Central memory CD8-positive, alpha-beta T cell (primary cell): ENCODE data around the gene GNB2.
"Not testable (repeated sequence)": the region's sequence is repeated elsewhere in the genome, so short reads cannot be mapped to it uniquely, and the experiment has no call there.

Source experiments
- ATAC-seq: fragments of 150-1000 bp; cut with Tn5 transposase; replicated peaks from 2 replicates; pipeline ENCODE4 v1.10.0; 2022; ENCODE audit warnings: mild to moderate bottlenecking, moderate FRiP score, moderate number of reproducible peaks; ENCODE audit not compliant: poor library complexity, severe bottlenecking; ENCODE audit errors: extremely low read depth
- DNase-seq, 2 donors: peaks; one replicate each; pipeline ENCODE4 v3.0.0; 2021; ENCODE audit warnings: low spot score in 2 of 2
- H3K27ac Mint-ChIP-seq: one replicate; pipeline ENCODE4 v1.8.0; 2022; ENCODE audit warnings: low read depth, mild to moderate bottlenecking, moderate library complexity, mixed read lengths
- H3K27me3 Mint-ChIP-seq: one replicate; pipeline ENCODE4 v1.8.0; 2022; ENCODE audit warnings: mixed read lengths
- H3K36me3 Mint-ChIP-seq: one replicate; pipeline ENCODE4 v1.8.0; 2022; ENCODE audit warnings: mild to moderate bottlenecking, moderate library complexity, mixed read lengths; ENCODE audit not compliant: insufficient read depth
- H3K4me1 Mint-ChIP-seq: one replicate; pipeline ENCODE4 v1.8.0; 2022; ENCODE audit warnings: mixed read lengths
- H3K4me3 Mint-ChIP-seq: one replicate; pipeline ENCODE4 v1.8.0; 2022; ENCODE audit warnings: mild to moderate bottlenecking, moderate library complexity, mixed read lengths
- H3K9me3 Mint-ChIP-seq: one replicate; pipeline ENCODE4 v1.8.0; 2022; ENCODE audit warnings: mixed read lengths

The GNB2 gene

DNA sequence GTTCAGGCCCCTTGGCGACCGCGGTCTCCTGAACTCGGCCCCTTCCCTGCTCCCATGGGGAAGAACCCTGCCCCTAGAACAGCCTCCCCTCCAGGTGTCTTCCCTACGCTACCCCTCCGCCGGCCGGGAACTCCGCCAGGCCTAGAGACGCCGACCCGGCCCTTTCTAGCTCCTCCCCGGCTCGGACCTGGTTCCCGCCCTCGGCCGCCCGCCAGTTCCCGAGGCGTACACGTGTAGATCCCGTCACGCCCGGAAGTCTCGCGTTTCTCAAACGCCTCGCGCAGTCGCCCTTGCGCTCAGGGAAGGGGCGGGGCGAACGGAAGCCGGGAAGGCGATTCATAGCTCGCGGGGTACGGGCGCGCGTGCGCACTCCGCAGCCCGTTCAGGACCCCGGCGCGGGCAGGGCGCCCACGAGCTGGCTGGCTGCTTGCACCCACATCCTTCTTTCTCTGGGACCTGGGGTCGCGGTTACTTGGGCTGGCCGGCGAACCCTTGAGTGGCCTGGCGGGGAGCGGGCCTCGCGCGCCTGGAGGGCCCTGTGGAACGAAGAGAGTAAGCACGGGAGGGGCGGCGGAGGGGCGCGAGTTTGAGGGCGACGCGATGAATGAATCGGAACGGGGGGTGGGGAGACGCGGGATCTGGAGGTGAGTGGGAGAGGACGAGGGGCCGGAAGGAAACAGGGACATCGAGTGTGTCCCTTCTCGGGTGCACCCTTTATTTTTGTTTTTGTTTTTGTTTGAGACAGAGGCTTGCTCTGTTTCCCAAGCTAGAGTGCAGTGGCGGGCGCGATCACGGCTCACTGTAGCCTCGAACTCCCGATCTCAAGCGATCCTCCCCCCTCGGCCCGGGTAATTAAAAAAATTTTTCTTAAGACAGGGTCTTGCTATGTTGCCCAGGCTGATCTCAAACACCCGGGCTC, 32.5 kb downstream of the GNB2 start, which contains the start of gene POP7:
TSS of gene POP7 (plus strand) at position 369 of the 919 bp plus-strand sequence. CDS start 710 bp downstream, outside the sequence.
- peaks cover 21% of the 10 kb centered on the region for H3K4me1 Mint-ChIP-seq
- peak; percentile 94 to 96 for DNase-seq
- peak within 1 kb of the TSS; percentile 98 for H3K27ac Mint-ChIP-seq
- H3K9me3 Mint-ChIP-seq = no peaks in the 10 kb centered on the region
- no peaks in the 10 kb centered on the region for H3K27me3 Mint-ChIP-seq
- peak; percentile 97 for ATAC-seq
- peaks cover 8% of the 10 kb centered on the region for H3K36me3 Mint-ChIP-seq
- H3K4me3 Mint-ChIP-seq = peak within 1 kb of the TSS; percentile 88

DNA sequence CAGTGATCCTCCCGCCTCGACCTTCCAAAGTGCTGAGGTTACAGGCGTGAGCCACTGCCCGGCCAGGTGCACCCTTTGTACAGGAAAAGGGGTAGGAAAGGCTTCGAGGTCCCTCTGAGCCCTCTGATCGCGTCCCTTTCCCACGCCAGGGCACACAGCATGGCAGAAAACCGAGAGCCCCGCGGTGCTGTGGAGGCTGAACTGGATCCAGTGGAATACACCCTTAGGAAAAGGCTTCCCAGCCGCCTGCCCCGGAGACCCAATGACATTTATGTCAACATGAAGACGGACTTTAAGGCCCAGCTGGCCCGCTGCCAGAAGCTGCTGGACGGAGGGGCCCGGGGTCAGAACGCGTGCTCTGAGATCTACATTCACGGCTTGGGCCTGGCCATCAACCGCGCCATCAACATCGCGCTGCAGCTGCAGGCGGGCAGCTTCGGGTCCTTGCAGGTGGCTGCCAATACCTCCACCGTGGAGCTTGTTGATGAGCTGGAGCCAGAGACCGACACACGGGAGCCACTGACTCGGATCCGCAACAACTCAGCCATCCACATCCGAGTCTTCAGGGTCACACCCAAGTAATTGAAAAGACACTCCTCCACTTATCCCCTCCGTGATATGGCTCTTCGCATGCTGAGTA, 33.3 kb downstream of the GNB2 start:
- H3K9me3 Mint-ChIP-seq = no peaks in the 10 kb centered on the region
- peaks cover 8% of the 10 kb centered on the region for H3K36me3 Mint-ChIP-seq
- ATAC-seq (no peak), DNase-seq (no peak)
- no peaks in the 10 kb centered on the region for H3K27me3 Mint-ChIP-seq
- H3K27ac Mint-ChIP-seq = peak overlapping the region; percentile 98
- peaks cover 21% of the 10 kb centered on the region for H3K4me1 Mint-ChIP-seq
- peak overlapping the region; percentile 88 for H3K4me3 Mint-ChIP-seq

DNA sequence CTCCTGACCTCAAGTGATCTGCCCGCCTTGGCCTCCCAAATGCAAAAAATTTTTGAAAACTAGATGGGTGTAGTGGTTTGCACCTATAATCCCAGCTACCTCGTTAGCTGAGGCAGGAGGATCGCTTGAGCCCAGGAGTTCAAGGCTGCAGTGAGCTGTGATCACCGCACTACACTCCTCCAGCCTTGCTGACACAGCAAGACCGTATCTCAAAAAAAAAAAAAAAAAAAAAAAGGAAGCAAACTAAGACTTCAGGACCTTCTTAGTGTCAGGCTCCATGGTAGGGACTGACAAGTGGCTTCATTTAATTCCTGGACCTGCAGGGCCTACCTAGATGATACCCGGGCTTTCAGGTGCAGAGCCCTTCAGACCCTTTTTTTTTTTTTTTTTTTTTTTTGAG, 34.9 kb downstream of the GNB2 start:
- Mint-ChIP-seq H3K36me3 (peaks cover 8% of the 10 kb centered on the region), H3K27ac (no peak overlapping the region), H3K9me3 (no peaks in the 10 kb centered on the region), H3K27me3 (no peaks in the 10 kb centered on the region), H3K4me1 (peaks cover 21% of the 10 kb centered on the region), H3K4me3 (no peak overlapping the region)
- DNase-seq = no peak
- no peak for ATAC-seq

- no peak for DNase-seq
- H3K9me3 Mint-ChIP-seq = no peaks in the 10 kb centered on the region
- H3K27me3 Mint-ChIP-seq = peaks cover 5% of the 10 kb centered on the region
- no peak for ATAC-seq
- peaks cover 21% of the 10 kb centered on the region for H3K4me1 Mint-ChIP-seq
- peaks cover 8% of the 10 kb centered on the region for H3K36me3 Mint-ChIP-seq
- H3K4me3 Mint-ChIP-seq = no peak overlapping the region
- no peak overlapping the region for H3K27ac Mint-ChIP-seq
These were observed 36.9 kb downstream of the GNB2 start for GRCh38 chr7:100710452-100710851.

DNA sequence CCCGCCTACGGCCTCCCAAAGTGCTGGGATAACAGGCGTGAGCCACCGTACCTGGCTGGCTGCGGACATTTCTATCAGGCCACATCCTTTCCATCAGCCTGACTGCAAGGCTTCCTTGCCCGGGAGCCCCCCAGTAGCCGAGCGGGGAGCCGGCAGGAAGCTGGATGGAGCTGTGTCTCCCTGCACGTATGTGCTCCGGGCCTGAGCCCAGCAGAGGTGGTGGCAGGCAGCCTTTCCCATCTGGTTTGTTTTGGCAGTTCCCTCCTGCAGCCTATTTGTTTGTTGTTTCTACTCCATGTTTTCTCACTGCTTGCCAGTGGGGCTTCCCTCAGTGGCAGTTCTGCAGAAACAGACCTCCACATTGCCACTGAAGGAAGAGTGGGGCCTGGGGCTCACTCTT, 37.8 kb downstream of the GNB2 start:
- Mint-ChIP-seq H3K27ac (no peak overlapping the region), H3K27me3 (peaks cover 9% of the 10 kb centered on the region), H3K4me3 (no peak overlapping the region), H3K36me3 (peaks cover 1% of the 10 kb centered on the region), H3K4me1 (peaks cover 12% of the 10 kb centered on the region), H3K9me3 (no peaks in the 10 kb centered on the region)
- DNase-seq (no peak), ATAC-seq (no peak)

GRCh38 chr7:100714725-100715124, 41.2 kb downstream of the GNB2 start:
- Mint-ChIP-seq H3K27ac (no peak overlapping the region), H3K27me3 (peaks cover 21% of the 10 kb centered on the region), H3K9me3 (no peaks in the 10 kb centered on the region), H3K4me1 (no peaks in the 10 kb centered on the region), H3K36me3 (no peaks in the 10 kb centered on the region), H3K4me3 (no peak overlapping the region)
- DNase-seq = no peak
- no peak for ATAC-seq

DNA sequence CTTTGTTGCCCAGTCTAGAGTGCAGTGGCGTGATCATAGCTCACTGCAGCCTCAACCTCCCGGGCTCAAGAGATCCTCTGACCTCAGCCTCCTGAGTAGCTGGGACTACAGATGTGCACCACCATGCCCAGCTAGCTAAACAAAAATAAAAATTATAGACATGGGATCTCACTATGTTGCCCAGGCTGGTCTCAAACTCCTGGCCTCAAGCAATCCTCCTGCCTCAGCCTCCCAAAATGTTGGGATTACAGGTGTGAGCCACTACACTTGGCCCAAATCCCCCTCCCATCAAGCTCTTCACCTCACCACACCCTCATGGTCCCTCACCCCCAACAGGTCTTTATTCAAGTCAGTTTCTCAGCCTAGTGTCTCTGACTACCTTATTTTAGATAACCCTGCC, 43.5 kb downstream of the GNB2 start:
- H3K4me3 Mint-ChIP-seq, H3K27ac Mint-ChIP-seq, DNase-seq, H3K4me1 Mint-ChIP-seq, H3K36me3 Mint-ChIP-seq, ATAC-seq, H3K9me3 Mint-ChIP-seq: not testable (repeated sequence)
- H3K27me3 Mint-ChIP-seq = peaks cover 38% of the 10 kb centered on the region

DNA sequence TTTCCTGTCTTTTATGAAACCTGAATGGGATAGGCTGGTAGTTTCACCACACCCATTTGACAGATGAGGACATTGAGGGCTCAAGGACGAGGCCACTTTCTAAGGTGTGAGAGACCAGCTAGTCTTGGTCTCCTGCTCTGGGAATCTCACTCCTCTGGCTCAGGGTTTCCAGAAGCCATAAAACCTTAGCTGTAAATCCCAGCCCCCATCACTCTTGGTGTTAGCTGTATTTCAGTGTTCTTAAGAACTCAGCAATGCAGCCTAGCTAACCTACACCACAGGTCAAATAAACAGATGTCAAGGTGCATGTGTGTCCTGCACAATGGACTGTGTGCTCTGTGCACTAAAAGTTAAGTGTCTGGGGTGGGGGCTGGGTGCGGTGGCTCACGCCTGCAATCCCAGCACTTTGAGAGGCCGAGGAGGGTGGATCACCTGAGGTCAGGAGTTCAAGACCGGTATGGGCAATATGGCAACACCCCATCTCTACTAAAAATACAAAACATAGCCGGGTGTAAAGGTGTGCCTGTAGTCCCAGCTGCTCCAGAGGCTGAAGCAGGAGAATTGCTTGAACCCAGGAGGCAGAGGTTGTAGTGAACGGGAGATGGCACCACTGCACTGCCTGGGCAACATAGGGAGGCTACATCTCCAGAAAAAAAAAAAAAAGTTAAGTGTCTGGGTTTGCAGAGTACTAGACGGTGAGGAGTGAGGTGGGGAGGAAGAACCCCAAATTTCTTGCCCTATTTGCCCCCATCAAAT, 46.2 kb downstream of the GNB2 start:
- ATAC-seq = no peak
- Mint-ChIP-seq H3K4me3 (no peak overlapping the region), H3K27ac (no peak overlapping the region), H3K27me3 (peaks cover 59% of the 10 kb centered on the region), H3K36me3 (no peaks in the 10 kb centered on the region), H3K4me1 (no peaks in the 10 kb centered on the region), H3K9me3 (no peaks in the 10 kb centered on the region)
- no peak for DNase-seq

DNA sequence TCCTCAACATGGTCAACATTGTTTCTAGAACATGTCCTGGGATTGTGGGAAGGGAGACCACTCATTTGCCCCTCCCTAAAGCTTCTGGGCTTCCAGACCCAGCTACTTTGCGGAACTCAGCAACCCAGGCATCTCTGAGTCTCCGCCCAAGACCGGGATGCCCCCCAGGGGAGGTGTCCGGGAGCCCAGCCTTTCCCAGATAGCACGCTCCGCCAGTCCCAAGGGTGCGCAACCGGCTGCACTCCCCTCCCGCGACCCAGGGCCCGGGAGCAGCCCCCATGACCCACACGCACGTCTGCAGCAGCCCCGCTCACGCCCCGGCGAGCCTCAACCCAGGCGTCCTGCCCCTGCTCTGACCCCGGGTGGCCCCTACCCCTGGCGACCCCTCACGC, 46.7 kb downstream of the GNB2 start, which contains the start of gene EPO:
TSS of gene EPO (plus strand) at position 190 of the 392 bp plus-strand sequence. CDS start 513 bp downstream, outside the sequence.
- peaks cover 58% of the 10 kb centered on the region for H3K27me3 Mint-ChIP-seq
- ATAC-seq (no peak), DNase-seq (no peak)
- no peak within 1 kb of the TSS for H3K4me3 Mint-ChIP-seq
- H3K9me3 Mint-ChIP-seq = no peaks in the 10 kb centered on the region
- H3K27ac Mint-ChIP-seq = no peak within 1 kb of the TSS
- no peaks in the 10 kb centered on the region for H3K36me3 Mint-ChIP-seq
- H3K4me1 Mint-ChIP-seq = peaks cover 5% of the 10 kb centered on the region

GRCh38 chr7:100720671-100721504, 47.3 kb downstream of the GNB2 start:
- H3K27ac Mint-ChIP-seq = no peak overlapping the region
- no peak for ATAC-seq
- no peak for DNase-seq
- peaks cover 6% of the 10 kb centered on the region for H3K4me1 Mint-ChIP-seq
- no peaks in the 10 kb centered on the region for H3K36me3 Mint-ChIP-seq
- no peak overlapping the region for H3K4me3 Mint-ChIP-seq
- H3K9me3 Mint-ChIP-seq = no peaks in the 10 kb centered on the region
- H3K27me3 Mint-ChIP-seq = peaks cover 52% of the 10 kb centered on the region

DNA sequence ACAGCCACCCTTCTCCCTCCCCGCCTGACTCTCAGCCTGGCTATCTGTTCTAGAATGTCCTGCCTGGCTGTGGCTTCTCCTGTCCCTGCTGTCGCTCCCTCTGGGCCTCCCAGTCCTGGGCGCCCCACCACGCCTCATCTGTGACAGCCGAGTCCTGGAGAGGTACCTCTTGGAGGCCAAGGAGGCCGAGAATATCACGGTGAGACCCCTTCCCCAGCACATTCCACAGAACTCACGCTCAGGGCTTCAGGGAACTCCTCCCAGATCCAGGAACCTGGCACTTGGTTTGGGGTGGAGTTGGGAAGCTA, 47.9 kb downstream of the GNB2 start:
- Mint-ChIP-seq H3K4me1 (peaks cover 6% of the 10 kb centered on the region), H3K4me3 (no peak overlapping the region), H3K36me3 (no peaks in the 10 kb centered on the region), H3K27ac (no peak overlapping the region), H3K27me3 (peaks cover 52% of the 10 kb centered on the region), H3K9me3 (no peaks in the 10 kb centered on the region)
- DNase-seq (no peak), ATAC-seq (no peak)
